NT2/D1 (cell line): Measurements from ENCODE around the gene RBAK.
"Not testable (repeated sequence)": the region's sequence is repeated elsewhere in the genome, so short reads cannot be mapped to it uniquely, and the experiment has no call there.

ENCODE experiments used
- DNase-seq: peaks from one replicate; pipeline ENCODE4 v3.0.0-alpha.2; 2011; ENCODE audit warnings: low read depth, low spot score
- H3K27me3 ChIP-seq: 2 replicates; pipeline ENCODE4 v1.6.0; 2011; ENCODE audit warnings: mild to moderate bottlenecking; ENCODE audit not compliant: insufficient read length, insufficient read depth
- H3K36me3 ChIP-seq: 2 replicates; pipeline ENCODE4 v1.6.1; 2011; ENCODE audit warnings: mild to moderate bottlenecking, low read length, mixed read lengths; ENCODE audit not compliant: insufficient read depth, insufficient read length
- H3K4me1 ChIP-seq: 2 replicates; pipeline ENCODE4 v1.5.1; 2011; ENCODE audit not compliant: insufficient read depth, insufficient read length
- H3K4me3 ChIP-seq: 2 replicates; pipeline ENCODE4 v1.5.1; 2011; ENCODE audit warnings: low read depth; ENCODE audit not compliant: insufficient read length
- H3K9ac ChIP-seq: 2 replicates; pipeline ENCODE4 v1.6.0; 2011; ENCODE audit warnings: low read depth; ENCODE audit not compliant: insufficient read length
- H3K9me3 ChIP-seq: 2 replicates; pipeline ENCODE4 v1.5.1; 2011; ENCODE audit warnings: mild to moderate bottlenecking, low read length; ENCODE audit not compliant: insufficient read depth
- SUZ12 ChIP-seq: IDR thresholded peaks from 2 replicates; pipeline ENCODE4 v1.6.1; 2011; ENCODE audit not compliant: insufficient read length, insufficient read depth; ENCODE audit errors: extremely low read depth
- YY1 ChIP-seq: IDR thresholded peaks from 2 replicates; pipeline ENCODE4 v1.6.1; 2011; ENCODE audit not compliant: insufficient read length, insufficient read depth
- ZNF274 ChIP-seq: IDR thresholded peaks from 2 replicates; pipeline ENCODE4 v1.6.1; 2011; ENCODE audit warnings: mild to moderate bottlenecking, low read depth, low read length

Gene RBAK

GRCh38 chr7:5053175-5053574, 7.5 kb downstream of the RBAK start:
- Histone ChIP-seq H3K27me3 (no peaks in the 10 kb centered on the region), H3K4me3 (no peak overlapping the region), H3K36me3 (peaks cover 72% of the 10 kb centered on the region), H3K4me1 (no peaks in the 10 kb centered on the region), H3K9ac (no peak overlapping the region), H3K9me3 (peaks cover 58% of the 10 kb centered on the region)
- TF ChIP-seq YY1, result no peak
- TF ChIP-seq ZNF274, result no peak
- TF ChIP-seq SUZ12, result no peak
- no peak for DNase-seq

GRCh38 chr7:5063698-5064097, 18.0 kb downstream of the RBAK start:
- TF ChIP-seq YY1 (no peak), ZNF274 (no peak), SUZ12 (no peak)
- peaks cover 98% of the 10 kb centered on the region for H3K9me3 ChIP-seq
- no peak overlapping the region for H3K9ac ChIP-seq
- no peaks in the 10 kb centered on the region for H3K27me3 ChIP-seq
- no peaks in the 10 kb centered on the region for H3K4me1 ChIP-seq
- DNase-seq, result no peak
- H3K36me3 ChIP-seq, result peaks cover 79% of the 10 kb centered on the region
- no peak overlapping the region for H3K4me3 ChIP-seq

- Histone ChIP-seq H3K4me3 (no peak overlapping the region), H3K9ac (no peak overlapping the region), H3K36me3 (peaks cover 71% of the 10 kb centered on the region), H3K27me3 (no peaks in the 10 kb centered on the region), H3K9me3 (peaks cover 94% of the 10 kb centered on the region), H3K4me1 (no peaks in the 10 kb centered on the region)
- no peak for DNase-seq
- TF ChIP-seq ZNF274 (peak; percentile 79), SUZ12 (no peak)
Measured at GRCh38 chr7:5064391-5065106, 18.9 kb downstream of the RBAK start.

GRCh38 chr7:5065107-5065407, 19.4 kb downstream of the RBAK start:
- TF ChIP-seq SUZ12 (no peak), YY1 (no peak), ZNF274 (no peak)
- Histone ChIP-seq H3K27me3 (no peaks in the 10 kb centered on the region), H3K4me1 (no peaks in the 10 kb centered on the region), H3K9me3 (peaks cover 89% of the 10 kb centered on the region), H3K36me3 (peaks cover 66% of the 10 kb centered on the region), H3K4me3 (no peak overlapping the region), H3K9ac (no peak overlapping the region)
- no peak for DNase-seq

GRCh38 chr7:5068521-5068920, 22.9 kb downstream of the RBAK start:
- H3K36me3 ChIP-seq, result peaks cover 36% of the 10 kb centered on the region
- peaks cover 54% of the 10 kb centered on the region for H3K9me3 ChIP-seq
- TF ChIP-seq YY1 (no peak), ZNF274 (no peak), SUZ12 (no peak)

GRCh38 chr7:5070206-5070605, 24.5 kb downstream of the RBAK start:
- no peak for TF ChIP-seq YY1
- TF ChIP-seq ZNF274, result no peak
- no peak for TF ChIP-seq SUZ12
- H3K27me3 ChIP-seq, result peaks cover 14% of the 10 kb centered on the region
- peaks cover 19% of the 10 kb centered on the region for H3K36me3 ChIP-seq
- peaks cover 37% of the 10 kb centered on the region for H3K9me3 ChIP-seq
- H3K4me1 ChIP-seq, result peaks cover 6% of the 10 kb centered on the region
- no peak overlapping the region for H3K9ac ChIP-seq
- no peak overlapping the region for H3K4me3 ChIP-seq
- no peak for DNase-seq

More at GRCh38 chr7:5068521-5068920, 22.9 kb downstream of the RBAK start:
- H3K4me1 ChIP-seq, result peaks cover 5% of the 10 kb centered on the region
- DNase-seq, result no peak
- peaks cover 11% of the 10 kb centered on the region for H3K27me3 ChIP-seq
- no peak overlapping the region for H3K9ac ChIP-seq
- H3K4me3 ChIP-seq, result no peak overlapping the region

- not testable (repeated sequence) for DNase-seq, H3K4me1 ChIP-seq, H3K9ac ChIP-seq, H3K36me3 ChIP-seq, H3K4me3 ChIP-seq, H3K9me3 ChIP-seq
- peaks cover 14% of the 10 kb centered on the region for H3K27me3 ChIP-seq
Measured at GRCh38 chr7:5075187-5075586, 29.5 kb downstream of the RBAK start.
